ENCODE results near the gene SLC45A1. TPM values are rescaled to one million over a fixed set of nuclear protein-coding genes. Genes with fewer than 3 reads are reported as not detected.

The SLC45A1 gene
- polyA plus RNA-seq, 1 donor (not counting 4 experiments of a cell fraction or from before 2014, with no cell fraction given) = 0.14 TPM

- no peak overlapping the region for H2AFZ ChIP-seq (ENCODE audit: control insufficient read depth, low read length)
- H3K9ac ChIP-seq (ENCODE audit: control insufficient read depth, extremely low read depth, insufficient read depth, low read length) = no peak overlapping the region
- H3K4me1 ChIP-seq (ENCODE audit: control insufficient read depth, extremely low read depth, insufficient read depth, low read length) = peaks cover 14% of the 10 kb centered on the region
- TF ChIP-seq CTCF (optimal IDR thresholded peaks at IDR 0.05 in 1 of 3, IDR thresholded peaks at IDR 0.05 in 1 of 3, conservative IDR thresholded peaks at IDR 0.05 in 1 of 3; ENCODE audit: extremely low read depth in 1 of 3, insufficient read depth in 2 of 3, low read length in 3 of 3) (no peak), EZH2 (IDR thresholded peaks at IDR 0.05; ENCODE audit: low read length) (no peak)
- no peak overlapping the region for H3K4me2 ChIP-seq (ENCODE audit: control insufficient read depth, extremely low read depth, insufficient read depth, low read depth, low read length)
- no peaks in the 10 kb centered on the region for H3K27me3 ChIP-seq (ENCODE audit: control insufficient read depth, extremely low read depth, insufficient read depth, low read length)
- no peaks in the 10 kb centered on the region for H3K9me3 ChIP-seq (ENCODE audit: control insufficient read depth, low read depth, low read length)
- no peak overlapping the region for H3K4me3 ChIP-seq (ENCODE audit: control insufficient read depth in 2 of 3, extremely low read depth in 1 of 3, insufficient read depth in 2 of 3, low read depth in 1 of 3, low read length in 3 of 3)
- FAIRE-seq = no peak
- no peaks in the 10 kb centered on the region for H3K36me3 ChIP-seq (ENCODE audit: control insufficient read depth in 2 of 2, extremely low read depth in 1 of 2, insufficient read depth in 2 of 2, low read length in 2 of 2)
- no peak for DNase-seq (ENCODE audit: low read depth, low spot score)
- H3K79me2 ChIP-seq (ENCODE audit: control insufficient read depth, insufficient read depth, low read length) = no peaks in the 10 kb centered on the region
- no peaks in the 10 kb centered on the region for H3K9me1 ChIP-seq (ENCODE audit: control insufficient read depth, extremely low read depth, insufficient read depth, low read length)
- no peak overlapping the region for H3K27ac ChIP-seq (ENCODE audit: control insufficient read depth, insufficient read depth, low read length)
- H4K20me1 ChIP-seq (ENCODE audit: control insufficient read depth, extremely low read depth, insufficient read depth, low read length) = peaks cover 3% of the 10 kb centered on the region
- dilution Hi-C loops (cut with MboI; ENCODE audit: extremely low pct_ligation_motif_present, low sequenced_read_pairs) = no loop called here
Observed at GRCh38 chr1:8345621-8346415, 27.9 kb downstream of the SLC45A1 start.

GRCh38 chr1:8347635-8348034 lies 29.7 kb downstream of the SLC45A1 start:
- H3K79me2 ChIP-seq (ENCODE audit: control insufficient read depth, insufficient read depth, low read length) = no peaks in the 10 kb centered on the region
- no peak overlapping the region for H3K4me3 ChIP-seq (ENCODE audit: control insufficient read depth in 2 of 3, extremely low read depth in 1 of 3, insufficient read depth in 2 of 3, low read depth in 1 of 3, low read length in 3 of 3)
- H2AFZ ChIP-seq (ENCODE audit: control insufficient read depth, low read length) = no peak overlapping the region
- FAIRE-seq (no peak), DNase-seq (ENCODE audit: low read depth, low spot score) (no peak)
- no peak overlapping the region for H3K27ac ChIP-seq (ENCODE audit: control insufficient read depth, insufficient read depth, low read length)
- no peaks in the 10 kb centered on the region for H3K9me3 ChIP-seq (ENCODE audit: control insufficient read depth, low read depth, low read length)
- H3K9ac ChIP-seq (ENCODE audit: control insufficient read depth, extremely low read depth, insufficient read depth, low read length) = no peak overlapping the region
- H3K27me3 ChIP-seq (ENCODE audit: control insufficient read depth, extremely low read depth, insufficient read depth, low read length) = no peaks in the 10 kb centered on the region
- H3K9me1 ChIP-seq (ENCODE audit: control insufficient read depth, extremely low read depth, insufficient read depth, low read length) = no peaks in the 10 kb centered on the region
- dilution Hi-C loops (cut with MboI; ENCODE audit: extremely low pct_ligation_motif_present, low sequenced_read_pairs) = no loop called here
- no peak for TF ChIP-seq CTCF (optimal IDR thresholded peaks at IDR 0.05 in 1 of 3, IDR thresholded peaks at IDR 0.05 in 1 of 3, conservative IDR thresholded peaks at IDR 0.05 in 1 of 3; ENCODE audit: extremely low read depth in 1 of 3, insufficient read depth in 2 of 3, low read length in 3 of 3)
- TF ChIP-seq EZH2 (IDR thresholded peaks at IDR 0.05; ENCODE audit: low read length) = no peak
- H3K36me3 ChIP-seq (ENCODE audit: control insufficient read depth in 2 of 2, extremely low read depth in 1 of 2, insufficient read depth in 2 of 2, low read length in 2 of 2) = no peaks in the 10 kb centered on the region
- H4K20me1 ChIP-seq (ENCODE audit: control insufficient read depth, extremely low read depth, insufficient read depth, low read length) = peaks cover 3% of the 10 kb centered on the region
- H3K4me1 ChIP-seq (ENCODE audit: control insufficient read depth, extremely low read depth, insufficient read depth, low read length) = peaks cover 26% of the 10 kb centered on the region
- no peak overlapping the region for H3K4me2 ChIP-seq (ENCODE audit: control insufficient read depth, extremely low read depth, insufficient read depth, low read depth, low read length)
